Renal cortical epithelial cell (primary cell): ENCODE results near the gene RFX5. TPM values are rescaled to one million over a fixed set of nuclear protein-coding genes. Genes with fewer than 3 reads are reported as not detected.
"Not testable (repeated sequence)": the region's sequence is repeated elsewhere in the genome, so short reads cannot be mapped to it uniquely, and the experiment has no call there.

Source experiments
- DNase-seq: peaks from one replicate; pipeline ENCODE4 v3.0.0-alpha.2; 2011; ENCODE audit warnings: low read depth
- total RNA-seq: library from RNA; depleted of rRNA; stranded (reverse); fragments of >200 nt; gene quantifications from 2 replicates; pipeline ENCODE4 v1.2.3, GENCODE V29; 2014

The RFX5 gene
- total RNA-seq: 92.2 and 111 TPM in 2 replicates

DNA sequence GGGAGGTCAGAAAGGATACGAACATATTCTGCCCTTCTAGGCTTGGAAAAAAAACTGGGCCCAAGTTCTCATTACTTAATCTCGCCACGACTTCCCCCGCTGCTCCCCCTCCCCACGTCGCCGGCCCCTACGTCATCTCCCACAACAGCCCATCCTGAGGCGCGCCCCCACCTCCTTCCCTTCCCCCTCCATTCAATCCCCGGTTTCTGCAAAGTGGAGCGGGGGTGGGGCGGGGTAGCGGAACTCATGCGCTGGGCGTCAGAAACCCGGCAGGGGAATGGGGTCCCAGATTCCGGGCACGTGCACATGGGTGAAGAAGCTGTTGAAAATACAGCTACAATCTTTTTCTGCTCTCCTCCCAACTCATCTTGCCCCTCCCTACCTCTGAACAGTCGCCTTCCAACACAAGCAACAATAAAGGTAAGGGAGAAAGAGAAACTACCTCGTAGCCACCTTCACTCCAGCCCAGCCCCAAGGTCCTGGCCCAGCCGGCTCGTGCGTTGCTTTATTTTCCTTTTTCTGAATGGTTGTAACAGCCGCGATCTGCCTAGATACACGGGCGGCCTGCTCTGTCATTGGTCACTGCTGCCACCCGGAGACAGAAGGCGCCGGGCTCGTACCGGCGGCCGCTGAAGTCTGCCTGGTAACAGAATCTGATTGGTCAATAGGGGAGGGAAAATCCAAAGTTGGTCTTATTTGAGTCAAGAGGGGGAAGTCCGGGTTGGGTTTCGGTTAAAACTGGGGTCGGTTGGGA is at the start of gene RFX5:
RFX5 (minus strand) TSS at position 484 of the 754 bp plus-strand sequence. CDS start 932 bp downstream, outside the sequence.
- DNase-seq: peak; percentile 97

DNA sequence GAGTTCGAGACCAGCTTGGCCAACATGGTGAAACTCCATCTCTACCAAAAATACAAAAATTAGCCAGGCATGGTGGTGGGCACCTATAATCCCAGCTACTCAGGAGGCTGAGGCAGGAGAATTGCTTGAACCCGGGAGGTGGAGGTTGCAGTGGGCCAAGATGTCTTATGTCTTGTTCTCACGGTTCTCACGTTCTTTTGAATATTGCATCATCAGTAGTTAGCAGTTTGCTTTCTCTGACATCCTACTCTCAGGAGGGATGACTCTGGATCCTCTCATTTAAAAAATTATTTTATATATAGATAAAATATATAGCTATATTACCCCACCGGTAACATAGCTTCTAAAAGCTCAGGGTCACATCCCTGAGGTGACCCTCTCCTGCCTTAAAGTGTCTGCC is 49.2 kb upstream of the RFX5 start:
- not testable (repeated sequence) for DNase-seq

DNA sequence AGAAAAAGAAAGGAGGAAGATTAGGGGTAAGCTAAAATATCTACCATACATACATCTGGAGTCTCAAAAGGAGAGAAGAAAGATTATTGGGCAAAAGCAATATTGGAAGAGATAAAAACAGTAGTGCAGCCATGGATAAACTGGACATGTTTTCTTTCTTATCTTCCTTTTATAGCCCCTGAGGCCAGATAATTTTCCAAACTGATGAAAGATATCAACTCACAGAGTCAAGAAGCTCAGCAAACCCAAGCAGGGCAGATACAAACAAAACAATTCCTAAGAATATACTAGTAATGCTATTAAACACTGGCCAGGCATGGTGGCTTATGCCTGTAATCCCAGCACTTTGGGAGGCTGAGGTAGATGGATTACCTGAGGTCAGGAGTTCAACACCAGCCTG is 46.5 kb upstream of the RFX5 start:
- no peak for DNase-seq

DNA sequence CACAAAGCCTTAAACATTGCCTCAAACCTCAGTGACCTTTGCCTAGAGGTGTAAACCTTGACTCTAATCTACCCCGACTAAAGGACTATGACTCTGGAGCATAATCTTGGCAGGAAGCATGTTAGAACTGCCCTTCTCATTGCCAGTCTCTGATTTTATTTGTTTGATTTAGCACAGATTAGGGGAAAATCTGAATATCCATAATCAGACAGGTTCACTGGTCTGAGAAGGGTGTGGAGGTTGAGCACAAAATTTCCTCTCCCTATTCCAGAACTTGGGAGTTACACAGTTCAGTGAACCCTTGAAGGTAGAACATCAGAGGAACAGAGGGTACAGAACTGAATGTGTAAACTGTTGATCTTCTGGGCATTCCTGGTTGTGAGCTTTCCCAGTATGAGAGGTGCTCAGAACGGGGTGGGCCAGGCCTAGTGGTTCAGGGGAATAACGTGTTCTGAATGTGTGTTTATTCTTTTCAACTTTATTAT is 44.1 kb upstream of the RFX5 start:
- no peak for DNase-seq

DNA sequence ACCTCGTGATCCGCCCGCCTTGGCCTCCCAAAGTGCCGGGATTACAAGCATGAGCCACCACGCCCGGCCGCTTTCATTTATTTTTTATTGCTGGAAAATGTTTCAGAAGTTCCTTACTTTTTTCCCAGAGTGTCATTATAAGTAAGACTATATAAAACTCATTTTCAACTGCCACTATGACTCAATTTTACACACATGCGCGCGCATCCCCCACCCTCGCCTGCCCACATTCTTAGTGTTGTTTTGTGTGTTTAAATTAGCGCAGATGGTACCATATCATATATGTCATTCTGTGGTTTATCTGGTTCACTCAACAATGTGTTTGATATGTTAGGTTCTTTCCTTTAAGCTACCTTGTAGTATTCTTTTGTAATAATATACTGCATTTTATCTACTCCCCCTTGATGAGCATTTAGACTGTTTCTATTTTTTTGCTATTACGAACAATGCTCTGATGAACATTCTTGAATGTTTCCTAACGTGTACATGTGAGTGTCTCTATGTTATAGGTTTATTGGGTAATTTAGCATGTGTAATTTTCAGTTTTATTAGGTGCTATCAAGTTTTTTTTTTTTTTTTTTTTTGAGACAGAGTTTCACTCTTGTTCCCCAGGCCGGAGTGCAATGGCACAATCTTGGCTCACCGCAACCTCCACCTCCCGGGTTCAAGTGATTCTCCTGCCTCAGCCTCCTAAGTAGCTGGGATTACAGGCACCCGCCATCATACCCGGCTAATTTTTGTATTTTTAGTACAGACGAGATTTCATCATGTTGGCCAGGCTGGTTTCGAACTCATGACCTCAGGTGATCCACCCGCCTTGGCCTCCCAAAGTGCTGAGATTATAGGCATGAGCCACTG is 43.4 kb upstream of the RFX5 start:
- not testable (repeated sequence) for DNase-seq

DNA sequence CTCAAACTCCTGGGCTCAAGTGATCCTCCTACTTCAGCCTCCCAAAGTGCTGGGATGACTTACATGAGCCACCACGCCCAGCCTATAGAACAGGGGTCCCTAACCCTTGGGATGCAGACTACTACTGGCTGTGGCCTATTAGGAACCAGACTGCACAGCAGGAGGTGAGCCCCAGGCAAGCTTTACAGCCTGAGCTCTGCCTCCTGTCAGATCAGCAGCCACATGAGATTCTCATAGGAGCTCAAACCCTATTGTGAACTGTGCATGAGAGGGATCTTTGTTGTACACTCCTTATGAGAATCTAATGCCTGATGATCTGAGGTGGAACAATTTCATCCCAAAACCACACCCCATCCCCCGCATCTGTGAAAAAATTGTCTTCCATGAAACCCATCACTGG is 39.0 kb upstream of the RFX5 start:
- no peak for DNase-seq

DNA sequence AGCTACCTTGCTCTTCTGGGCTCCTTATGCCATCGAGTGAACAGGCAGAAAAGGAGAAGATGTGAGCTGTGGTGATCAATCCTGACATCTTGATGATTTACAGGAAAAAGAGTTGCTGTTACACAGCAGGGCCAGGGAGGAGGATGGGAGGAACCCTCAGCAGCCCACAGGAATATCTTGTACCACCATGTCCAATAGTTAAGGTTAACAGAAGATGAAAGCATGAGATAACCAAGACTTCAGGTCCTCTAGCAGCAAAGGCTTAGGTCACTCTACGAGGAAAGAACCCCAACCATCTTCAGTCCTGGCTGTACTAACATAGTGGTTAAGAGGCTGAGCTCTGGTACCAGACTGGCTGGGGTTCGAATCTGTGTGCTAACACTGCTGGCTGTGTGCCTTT is 37.5 kb upstream of the RFX5 start:
- no peak for DNase-seq

DNA sequence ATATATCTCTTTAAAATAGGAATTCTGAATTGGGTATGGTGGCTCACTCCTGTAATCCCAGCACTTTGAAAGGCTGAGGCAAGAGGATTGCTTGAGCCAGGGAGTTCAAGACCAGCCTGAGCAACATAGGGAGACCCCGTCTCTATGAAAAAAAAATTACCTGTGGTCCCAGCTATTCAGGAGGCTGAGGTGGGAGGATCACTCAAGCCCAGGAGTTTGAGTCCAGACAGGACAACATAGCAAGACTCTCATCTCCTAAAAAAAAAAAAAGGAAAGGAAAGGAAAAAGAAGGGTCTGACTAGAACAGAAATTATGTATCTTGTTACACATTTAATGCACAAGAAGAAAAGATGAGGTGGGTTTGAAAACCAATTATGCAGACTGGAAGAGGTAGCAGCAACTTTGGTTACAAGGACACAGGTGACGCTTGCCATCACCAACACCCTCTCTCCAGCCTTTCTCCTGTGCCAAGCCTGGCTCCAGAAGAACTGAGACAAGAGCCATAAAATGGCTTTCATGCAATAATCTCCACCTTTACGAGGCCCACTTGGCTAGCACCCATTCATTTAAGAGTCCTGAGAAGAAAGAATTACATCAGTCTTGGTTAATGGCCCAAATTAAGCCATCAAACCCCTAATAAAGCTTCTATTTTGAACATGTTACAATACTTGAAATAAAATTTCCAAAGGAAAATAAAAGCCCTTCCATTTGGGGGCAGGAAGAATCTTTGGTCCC is 30.3 kb upstream of the RFX5 start:
- DNase-seq: no peak

DNA sequence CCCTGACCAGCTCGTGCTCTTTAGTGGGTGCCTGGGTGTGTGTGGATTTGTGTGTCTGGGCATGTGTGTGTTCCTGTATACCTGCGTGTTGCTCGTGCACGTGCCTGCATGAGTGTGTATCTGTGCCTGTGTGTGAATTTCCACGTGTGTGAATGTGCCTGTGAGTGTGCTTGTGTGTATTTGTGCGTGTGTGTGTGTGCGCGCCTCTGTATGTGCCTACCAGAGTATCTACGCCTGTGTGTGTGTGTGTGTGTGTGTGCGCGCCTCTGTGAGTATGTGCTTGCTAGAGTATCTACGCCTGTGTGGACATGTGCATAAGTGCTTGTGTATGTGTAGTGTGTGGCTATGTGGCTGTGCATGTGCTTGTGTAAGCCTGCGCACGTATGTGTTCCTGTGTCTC is 26.1 kb upstream of the RFX5 start:
- no peak for DNase-seq

DNA sequence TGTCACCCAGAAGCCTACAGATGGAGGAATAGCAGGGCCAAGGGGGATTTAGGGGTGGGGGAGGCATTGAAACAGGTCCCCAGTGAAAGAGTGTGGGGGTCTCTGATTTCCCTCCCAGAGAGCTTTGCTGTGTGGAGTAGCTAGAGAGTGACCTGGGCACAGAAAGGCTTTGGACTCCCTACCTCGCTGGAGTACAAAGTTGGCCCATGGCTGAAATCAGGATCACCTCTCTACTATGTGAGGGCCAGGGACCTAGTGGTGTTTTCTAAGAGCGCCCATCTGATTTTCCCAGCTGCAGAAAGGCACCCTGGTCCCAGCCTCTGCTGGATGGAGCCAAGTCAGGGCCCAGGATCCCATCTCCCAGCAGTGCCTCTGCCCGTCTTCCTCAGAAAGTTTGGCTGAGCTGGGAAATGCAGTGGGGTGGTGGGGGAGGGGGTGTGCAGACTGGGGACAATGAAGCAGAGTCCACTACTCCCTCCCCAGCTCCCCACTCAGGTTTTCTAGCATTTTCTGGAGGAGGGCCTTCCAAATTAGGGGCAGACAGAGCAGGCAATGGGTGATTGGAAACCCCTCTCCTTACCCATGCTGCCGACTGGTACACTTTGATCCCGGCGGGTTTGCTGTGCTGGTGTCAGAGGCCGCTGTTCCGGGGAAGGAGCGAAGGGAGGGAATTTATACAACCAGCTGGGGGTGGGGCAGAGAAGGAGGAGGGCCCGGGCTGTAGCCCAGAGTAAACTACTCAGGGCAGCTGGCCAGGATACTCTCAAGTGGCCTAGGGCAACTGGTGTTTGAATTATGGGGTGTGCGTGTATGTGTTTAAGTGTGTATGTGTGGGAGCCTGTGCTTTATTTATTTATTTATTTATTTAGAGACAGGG is 25.2 kb upstream of the RFX5 start, which contains the start of gene SELENBP1:
SELENBP1 (minus strand) TSS at position 648 of the 877 bp plus-strand sequence; CDS start at position 584, 64 bp downstream.
- DNase-seq: peak; percentile 61

DNA sequence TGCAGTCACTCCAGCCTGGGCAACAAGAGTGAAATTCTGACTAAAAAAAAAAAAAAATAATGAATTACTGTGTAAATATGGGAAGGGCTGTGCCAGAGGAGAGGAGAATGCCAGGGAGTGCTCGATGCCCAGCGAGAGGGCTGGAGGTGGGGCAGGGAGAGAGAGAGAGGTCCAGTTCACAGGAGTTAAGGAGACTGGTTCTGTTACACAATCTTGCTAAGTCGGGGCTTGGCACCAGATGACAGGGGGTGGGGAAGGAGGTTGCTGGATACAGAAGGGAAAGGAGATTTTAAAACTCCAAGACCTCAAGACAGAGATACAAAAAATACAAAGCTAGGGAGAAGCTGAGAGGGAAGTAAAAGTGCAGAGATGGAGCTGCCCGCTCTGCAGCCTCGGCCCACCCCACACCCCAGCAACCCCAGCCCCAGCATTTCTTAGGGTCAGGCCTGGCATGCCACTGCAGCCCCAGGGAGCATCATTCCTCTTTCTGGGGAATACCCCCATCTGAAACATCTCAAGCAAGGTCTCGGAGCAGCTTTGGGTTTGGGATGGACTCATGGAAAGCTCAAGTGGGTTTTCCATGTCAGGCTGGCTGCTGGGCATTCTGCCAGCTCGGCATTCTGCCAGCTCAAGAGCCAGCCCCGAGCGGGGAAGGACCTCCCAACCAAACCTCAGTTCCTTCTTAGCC is 24.5 kb upstream of the RFX5 start:
- peak; percentile 82 for DNase-seq

DNA sequence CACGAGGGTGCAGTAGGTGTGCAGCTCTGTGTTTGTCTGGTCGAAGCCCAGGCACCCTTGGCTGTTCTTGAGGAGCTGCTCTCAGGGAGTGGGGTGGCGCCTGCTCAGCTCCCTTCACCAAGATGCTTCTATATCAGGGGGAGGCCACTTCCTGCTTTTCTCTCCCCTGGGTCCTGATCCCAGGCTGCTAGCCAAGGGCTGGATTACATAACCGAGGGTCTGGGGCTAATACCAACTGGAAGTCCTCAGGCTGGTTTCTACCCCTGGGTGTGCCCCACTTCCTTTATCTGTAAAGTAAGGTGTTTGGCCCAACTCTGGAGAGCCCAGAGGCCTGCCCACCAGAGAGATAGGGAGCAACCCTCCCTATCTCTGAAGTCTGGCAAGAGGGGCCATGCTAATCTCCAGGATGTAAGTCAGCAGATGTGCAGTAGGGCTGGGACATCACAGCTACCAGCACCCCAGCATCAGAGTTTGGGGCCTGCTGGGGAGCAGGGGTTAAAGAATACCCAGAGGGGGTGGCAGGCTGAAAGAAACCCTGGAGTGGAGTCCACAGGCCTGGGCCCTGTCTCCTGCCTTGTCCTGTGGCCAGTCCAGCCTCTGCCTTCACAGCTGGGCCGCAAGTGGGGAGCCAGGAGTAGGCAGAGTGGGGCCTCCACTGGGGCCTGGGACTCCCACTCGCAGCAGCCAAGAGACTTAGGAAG is 23.3 kb upstream of the RFX5 start:
- no peak for DNase-seq

DNA sequence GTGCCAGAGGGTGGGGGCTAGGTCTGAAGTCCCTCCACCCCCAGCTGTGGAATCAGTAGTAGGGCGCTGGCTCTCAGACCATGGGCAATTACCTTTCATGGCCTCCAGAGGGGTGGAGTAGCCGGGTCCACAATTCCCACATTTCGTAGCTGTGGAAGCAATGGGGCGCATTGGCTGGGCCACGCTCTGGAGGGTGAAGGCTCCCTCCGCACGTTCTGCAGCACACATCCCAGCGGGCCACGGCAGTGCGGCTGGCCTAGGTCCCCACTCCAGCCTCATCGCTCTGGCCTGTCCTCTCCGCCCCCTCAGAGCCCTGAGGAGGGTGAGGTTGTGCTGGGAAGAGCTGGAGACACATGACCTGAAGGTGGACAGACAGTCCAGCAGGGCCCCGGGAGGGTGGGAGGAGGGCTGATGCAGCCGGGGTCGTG is 22.6 kb upstream of the RFX5 start:
- no peak for DNase-seq

DNA sequence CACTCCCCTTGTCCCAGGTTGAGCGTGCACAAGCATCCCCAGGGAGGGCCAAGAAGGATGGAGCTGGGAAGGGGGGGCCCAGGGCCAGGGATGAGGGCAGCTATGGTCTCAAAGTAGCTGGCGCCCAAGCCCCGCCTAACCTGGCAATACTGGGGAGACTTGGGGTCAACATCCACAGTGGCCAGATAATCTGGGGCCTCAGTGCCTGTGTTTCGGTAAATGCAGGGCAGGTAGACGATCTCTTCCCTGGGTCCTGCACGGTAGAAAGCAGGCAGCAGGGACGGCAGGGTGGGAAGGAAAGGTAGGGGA is 22.2 kb upstream of the RFX5 start:
- no peak for DNase-seq

DNA sequence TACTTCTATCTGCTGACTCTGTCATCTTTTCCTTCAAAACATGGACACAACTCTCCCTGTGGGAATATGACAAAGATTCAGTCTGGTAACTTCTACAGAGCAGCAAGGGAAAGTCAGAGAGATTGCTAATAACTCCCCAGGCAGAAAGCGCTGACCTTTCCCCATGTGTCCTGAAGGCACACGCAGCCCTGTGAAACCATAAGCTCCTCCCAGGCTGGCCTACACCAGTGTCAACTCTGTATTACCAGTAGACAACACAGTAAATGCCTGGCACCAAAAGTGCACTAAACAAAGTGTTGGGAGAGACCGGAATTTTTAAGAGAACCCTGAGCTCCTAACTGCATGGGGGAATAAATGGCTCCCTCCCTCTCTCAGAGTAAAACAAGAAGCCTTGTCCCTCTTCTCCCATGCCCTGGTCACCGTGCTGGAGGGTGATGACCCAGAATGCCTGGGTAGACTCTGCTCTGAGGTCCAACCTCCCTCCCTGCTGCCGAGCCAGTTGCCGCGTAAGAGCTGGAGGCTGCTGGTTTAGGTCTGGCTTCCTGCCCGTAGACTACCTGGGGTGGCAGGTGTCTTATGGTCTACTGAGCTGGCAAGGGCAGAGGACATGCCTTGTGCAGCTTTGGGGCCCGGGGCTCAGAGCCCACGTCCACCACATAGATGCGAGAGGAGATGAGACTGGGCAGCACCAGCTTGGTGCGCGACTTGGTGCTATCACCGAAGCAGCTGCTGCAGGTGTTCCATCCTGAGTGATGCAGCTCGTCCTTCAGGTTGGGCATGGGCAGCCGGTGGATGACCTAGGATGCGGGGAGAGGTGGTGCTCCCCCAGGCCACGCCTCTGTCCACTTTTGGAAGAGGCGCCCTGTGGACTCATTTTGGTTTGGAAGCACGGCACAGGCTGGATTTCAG is 21.6 kb upstream of the RFX5 start:
- DNase-seq: peak; percentile 28

DNA sequence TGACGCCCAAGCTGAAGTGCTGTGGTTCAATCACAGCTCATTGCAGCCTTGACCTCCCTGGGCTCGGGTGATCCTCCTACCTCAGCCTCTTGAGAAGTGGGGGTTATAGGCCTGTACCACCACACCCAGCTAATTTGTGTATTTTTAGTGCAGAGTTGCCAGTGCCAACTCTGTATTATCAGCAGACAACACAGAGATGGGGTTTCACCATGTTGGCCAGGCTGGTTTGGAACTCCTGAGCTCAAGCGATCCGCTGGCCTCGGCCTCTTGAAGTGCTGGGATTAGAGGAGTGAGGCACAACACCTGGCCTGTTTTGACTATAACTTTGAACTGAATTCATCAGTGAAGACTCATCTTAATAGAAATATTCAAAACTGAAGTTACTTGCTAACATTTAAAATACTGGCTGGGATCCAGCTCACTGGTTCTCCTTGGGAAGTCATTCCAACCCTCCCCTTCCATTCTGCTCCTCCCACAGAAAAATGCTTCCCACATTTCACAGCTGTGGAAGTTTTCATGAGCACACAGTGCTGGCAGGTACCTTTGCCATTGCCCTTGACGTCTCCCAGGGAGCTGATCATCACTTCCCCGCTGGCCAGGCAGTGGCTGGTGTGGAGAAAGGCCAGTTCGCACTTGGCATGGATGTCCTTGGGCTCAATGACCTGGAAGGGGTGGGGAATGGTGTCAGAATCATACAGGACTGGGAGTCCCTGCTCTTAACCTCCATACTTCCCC is 20.8 kb upstream of the RFX5 start:
- peak; percentile 6 for DNase-seq

DNA sequence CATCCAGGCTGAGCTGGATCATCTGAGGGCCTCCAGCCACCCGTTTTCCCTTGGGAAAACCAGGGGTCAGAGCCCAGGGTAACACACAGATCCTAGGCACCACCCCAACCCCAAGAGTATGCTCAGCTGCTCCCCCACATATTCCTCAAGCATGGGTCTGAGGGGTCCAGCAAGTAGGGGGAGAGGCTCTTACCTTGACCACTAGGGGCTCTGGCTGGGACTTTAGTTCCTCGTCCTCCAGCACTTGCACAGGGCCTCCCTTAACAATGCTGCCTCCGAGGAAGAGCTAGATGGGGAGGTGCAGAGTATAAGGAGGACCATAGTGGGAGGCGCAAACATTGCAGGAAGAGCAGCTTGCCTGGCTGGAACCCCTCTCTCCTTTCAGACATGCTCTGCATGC is 17.9 kb upstream of the RFX5 start:
- no peak for DNase-seq
